Right ventricle myocardium superior (tissue), 1 donor: ENCODE measurements around the gene ZDHHC14. TPM values are rescaled to one million over a fixed set of nuclear protein-coding genes. Genes with fewer than 3 reads are reported as not detected.

Experiments
- ATAC-seq: fragments of 200-7000 bp; cut with Tn5 transposase; one replicate; pipeline ENCODE4 v1.9.1; 2020; ENCODE audit warnings: mild to moderate bottlenecking; ENCODE audit not compliant: poor library complexity
- DNase-seq: peaks from one replicate; pipeline ENCODE4 v3.0.0-alpha.2; 2020
- intact Hi-C: fragments of 100-400 bp; cut with DNase I; formaldehyde crosslinking; loops from one replicate; pipeline ENCODE4 v1.11.2; 2022
- total RNA-seq: library from RNA; stranded (reverse); fragmentation: NEBNext Ultra II Directional; extraction: Animal tissue kit (Norgen Biotek cat#: 25700); gene quantifications from one replicate; pipeline ENCODE4 v1.2.1, GENCODE V29; 2021
- donor health status: DM: no; HTN: yes; CAD: no; lungs with severe emphysema.

ZDHHC14 gene
- total RNA-seq, 1 donor from 2014 or later = 9.4 TPM

DNA sequence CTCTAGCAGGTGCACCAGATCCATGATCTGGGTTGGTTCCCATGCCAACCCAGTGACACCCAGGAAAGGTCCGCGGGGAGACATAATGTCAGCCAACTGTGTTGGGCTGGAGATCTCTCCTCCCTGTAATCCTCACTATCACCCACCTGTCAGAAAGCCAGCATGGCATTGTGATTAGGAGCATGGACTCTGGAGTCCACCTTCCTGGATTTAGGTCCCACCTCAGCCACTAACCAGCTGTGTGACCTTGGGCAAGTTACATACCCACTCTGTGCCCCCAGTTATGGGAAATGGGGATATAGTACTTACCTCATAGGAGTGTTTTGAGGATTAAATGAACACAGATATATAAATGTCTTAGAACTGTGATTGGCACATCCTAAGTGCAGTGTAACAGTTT lies 97.9 kb downstream of the ZDHHC14 start:
- ATAC-seq (no peak), DNase-seq (no peak)
- intact Hi-C loops = no loop called here

DNA sequence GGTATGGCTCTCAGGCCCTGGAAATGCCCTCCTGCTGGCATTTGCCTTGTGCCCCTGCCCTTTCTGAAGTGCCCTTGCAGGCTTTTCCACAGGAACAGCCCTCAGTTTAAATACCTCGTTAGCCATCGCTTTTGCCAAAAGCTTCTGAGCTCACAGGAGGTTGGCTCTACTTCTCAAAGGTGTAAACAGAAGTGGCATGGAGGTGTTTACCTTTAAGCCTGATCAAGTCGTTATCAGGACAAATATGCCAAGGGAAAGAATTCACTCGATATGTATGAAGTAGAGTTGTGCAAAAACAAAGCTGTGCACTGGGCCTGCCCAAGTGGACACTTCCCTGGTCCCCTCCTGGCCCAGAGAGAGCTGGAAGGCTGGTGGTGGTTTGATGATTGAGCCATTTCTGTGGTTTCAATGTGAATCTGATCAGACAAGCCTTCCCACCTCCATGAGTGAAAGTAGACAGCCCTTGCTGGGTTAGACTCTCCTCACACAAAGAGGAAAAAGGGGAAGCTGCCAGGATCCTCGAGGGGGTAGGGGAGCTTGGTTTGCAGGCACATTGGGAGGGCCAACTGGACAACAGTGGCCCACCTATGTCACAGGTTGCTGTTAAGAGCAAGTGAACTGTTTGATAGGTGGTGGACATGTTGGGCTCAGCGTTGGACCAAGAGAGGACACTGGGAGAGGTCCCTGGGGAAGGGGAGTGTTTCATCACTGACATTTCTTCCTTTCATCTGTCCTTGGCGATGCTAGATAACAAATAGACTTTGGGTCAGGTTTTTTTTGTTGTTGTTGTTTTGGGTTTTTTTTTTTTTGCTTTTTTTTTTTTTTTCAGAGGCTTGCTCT lies 98.7 kb downstream of the ZDHHC14 start:
- ATAC-seq (no peak), DNase-seq (no peak)
- intact Hi-C loops = no loop called here

DNA sequence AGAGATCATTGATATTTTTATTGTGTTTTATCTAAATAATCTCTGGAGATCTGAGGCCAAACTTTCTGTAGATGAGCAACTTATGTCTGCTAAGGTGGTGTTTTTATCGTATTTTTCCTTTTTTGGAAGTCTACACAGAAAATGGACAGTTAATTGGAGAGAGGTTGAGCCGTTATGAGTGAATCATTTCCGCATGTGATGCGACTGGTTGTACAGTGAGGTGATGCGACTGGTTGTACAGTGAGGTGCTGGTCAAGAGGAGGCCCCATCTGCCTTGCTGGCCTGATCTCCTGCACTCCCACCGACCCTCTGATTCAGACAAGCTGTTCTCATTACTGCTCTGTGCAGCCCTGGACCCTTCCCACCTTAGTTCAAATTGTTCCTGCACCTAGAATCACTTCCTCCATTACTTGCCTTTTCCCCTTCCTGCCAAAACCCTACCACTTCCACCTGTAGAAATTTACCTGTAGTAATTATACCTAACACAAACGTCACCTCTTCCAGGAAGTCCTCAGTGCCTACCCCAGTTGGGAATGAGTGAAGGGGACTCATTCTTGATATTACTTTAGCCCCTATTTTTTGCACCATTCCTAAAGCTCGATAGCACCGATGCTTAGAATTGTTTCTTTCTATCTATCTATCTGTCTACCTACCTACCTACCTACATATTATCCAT lies 100.3 kb downstream of the ZDHHC14 start:
- DNase-seq = no peak
- intact Hi-C loops = no loop called here

DNA sequence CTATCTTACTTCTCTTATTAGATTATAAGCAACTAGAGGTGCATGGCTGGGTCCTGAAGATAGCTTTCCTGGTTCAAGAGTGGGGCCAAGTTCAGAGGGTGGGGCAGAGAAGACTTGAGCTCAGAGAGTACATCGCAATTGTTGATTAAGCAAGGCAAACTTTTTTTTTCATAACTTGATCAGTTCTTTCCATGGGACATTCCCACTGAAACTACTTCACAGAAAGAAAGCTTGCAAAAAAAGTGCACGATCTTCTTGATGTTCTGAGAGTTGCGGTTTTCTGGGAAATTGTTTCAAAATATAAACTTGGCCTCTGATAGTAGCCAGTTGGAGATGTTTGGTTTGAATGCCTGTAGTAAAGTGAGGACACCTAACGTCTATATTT lies 100.9 kb downstream of the ZDHHC14 start:
- DNase-seq (no peak), ATAC-seq (no peak)
- intact Hi-C loops = no loop called here

More for the DNA sequence above, 100.3 kb downstream of the ZDHHC14 start:
- ATAC-seq = no peak

DNA sequence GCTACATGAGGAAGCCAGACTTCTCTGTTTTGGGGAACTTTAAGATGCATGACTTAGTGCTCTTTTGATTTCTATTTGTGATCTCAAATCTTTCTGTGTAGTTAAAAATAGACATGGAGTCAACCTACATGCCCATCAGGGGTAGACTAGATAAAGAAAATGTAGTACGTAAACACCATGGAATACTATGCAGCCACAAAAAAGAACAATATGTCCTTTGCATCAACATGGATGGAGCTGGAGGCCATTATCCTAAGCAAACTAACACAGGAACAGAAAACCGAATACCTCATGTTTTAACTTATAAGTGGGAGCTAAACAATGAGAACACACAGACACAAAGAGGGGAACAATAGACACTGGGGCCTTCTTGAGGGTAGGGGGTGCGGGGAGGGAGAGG lies 102.8 kb downstream of the ZDHHC14 start:
- ATAC-seq (no peak), DNase-seq (no peak)
- intact Hi-C loops = no loop called here

DNA sequence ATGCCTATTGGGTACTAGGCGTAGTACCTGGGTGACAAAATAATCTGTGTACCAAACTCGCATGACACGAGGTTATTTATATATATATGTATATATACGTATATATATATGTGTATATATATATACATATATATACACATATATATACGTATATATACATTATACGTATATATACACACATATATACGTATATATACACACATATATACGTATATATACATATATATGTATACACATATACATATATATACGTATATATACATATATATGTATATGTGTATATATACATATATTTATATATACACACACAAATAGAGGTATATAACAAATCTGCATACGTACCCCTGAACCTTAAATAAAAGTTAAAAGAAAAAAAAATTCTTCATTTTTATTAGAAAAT lies 103.2 kb downstream of the ZDHHC14 start:
- ATAC-seq (no peak), DNase-seq (no peak)
- intact Hi-C loops = no loop called here

DNA sequence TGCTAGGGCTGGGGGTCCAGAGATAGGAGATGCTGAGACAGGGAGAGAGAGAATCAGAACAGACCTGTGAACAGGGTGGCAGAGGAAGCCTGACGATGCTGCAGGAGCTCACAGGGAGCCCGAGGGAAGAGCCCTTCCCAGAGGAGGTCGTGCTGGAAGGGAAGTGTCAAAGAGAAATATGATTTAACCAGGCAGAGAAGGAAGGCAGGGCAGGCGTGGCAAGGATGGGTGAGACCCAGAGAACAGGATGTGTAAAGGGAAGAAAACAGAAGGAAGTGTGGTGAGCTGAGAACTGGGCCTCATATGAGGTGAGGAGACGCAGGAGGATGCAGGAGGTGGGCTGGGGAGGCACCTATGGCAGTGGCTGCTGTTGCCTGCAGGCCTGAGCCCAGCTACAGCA lies 105.6 kb downstream of the ZDHHC14 start:
- ATAC-seq (no peak), DNase-seq (no peak)
- intact Hi-C loops = no loop called here

DNA sequence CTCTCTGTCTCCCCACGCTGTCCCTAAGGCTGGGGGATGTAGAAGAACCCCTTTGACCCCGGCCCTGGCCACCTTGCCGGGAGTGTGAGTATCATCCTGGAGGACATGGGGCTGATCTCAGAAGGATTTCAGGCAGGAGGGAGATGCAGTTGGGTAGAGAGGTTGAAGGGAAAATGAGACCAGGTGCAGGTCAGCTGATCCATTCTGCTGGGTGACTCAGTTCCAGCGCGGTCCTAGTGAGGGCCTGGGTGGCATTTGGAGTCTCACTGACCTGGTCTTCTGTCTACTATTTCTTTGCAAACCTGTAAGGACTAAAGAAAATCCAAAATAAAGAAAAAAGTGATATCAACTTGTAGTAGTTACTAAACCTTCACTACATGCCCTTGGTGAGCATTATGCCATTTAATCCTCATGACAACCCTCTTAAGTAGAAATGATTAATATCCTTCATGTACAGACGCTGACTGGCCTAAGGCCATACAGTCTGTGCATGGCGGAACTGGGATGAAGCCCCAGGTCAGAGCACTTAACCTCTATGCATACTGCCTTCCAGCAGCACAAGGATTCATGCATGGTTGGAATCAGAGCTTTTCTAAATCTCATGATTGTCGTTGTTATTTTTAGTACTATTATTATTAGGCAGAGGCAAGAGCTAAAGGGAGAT lies 106.3 kb downstream of the ZDHHC14 start:
- DNase-seq (no peak), ATAC-seq (no peak)
- intact Hi-C loops = no loop called here

DNA sequence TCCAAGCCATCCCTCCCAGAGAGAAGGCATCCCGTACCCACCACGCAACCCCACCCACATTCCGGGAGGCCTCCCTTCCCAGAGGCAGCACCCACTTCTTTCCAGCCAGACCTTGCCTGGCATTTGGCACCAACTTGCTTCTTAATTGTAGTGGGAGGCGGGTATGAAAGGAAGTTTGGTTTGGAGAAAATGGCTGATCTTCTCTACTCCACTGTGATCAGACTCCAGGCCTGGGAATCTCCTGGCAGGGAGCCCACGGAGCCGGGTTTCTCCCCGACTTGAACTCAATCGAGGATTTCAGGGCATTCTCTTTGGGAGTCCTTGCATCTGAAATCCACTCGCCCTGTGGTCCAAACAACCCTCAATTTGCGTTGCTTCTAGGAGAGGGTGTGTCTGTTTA lies 107.1 kb downstream of the ZDHHC14 start:
- intact Hi-C loops = no loop called here
- ATAC-seq = no peak
- no peak for DNase-seq

DNA sequence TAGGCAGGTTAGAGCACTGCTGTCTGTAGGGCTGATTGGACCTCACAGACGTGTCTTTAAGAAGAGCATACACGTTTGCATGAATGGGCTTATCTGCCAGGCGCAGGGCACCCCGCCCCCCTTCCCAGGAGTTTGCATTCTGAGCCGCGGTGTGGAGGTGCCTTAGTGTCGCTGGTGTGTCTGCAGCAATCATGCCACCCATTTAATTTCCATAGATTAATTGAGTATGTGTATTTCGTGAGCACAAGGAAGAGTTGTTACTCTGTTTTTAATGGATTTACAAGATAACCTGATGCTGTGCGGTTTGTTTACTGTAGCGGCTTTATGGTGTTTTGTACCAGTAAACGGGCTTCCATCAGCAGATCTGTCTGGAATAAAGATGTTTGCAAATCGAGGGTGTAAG lies 107.7 kb downstream of the ZDHHC14 start:
- ATAC-seq (no peak), DNase-seq (no peak)
- intact Hi-C loops = no loop called here

DNA sequence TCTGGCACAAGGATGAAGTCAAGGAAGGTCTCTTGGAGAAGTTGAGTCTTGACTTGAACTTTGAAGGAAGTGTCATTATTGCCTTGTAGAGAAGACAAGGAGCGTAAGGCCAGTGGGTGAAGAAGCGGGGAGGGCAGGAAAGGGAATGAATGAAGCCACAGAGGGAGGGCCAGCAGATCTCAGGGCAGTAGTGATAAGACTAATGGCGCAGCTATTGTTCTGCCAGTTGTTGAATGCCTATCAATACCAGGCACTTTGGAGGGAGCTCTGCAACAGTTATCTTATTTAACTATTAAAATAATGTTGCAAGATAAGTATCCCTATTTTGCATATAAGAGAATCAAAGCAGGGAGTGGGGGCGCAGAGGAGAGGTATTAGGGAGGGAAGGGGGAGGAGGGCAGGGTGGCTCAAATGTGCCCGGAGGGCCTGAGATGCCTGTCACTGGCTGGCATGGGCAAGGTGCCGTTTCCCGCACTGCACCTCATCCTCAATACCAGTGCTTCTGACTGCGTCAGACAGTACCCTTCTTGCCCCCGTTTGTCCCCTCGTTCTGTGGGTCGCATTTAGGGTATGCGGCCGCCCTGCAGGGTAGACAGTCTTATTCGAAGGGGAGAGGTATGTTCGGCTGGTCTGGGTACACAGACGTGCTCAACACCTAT lies 109.8 kb downstream of the ZDHHC14 start:
- no peak for ATAC-seq
- intact Hi-C loops = no loop called here

DNA sequence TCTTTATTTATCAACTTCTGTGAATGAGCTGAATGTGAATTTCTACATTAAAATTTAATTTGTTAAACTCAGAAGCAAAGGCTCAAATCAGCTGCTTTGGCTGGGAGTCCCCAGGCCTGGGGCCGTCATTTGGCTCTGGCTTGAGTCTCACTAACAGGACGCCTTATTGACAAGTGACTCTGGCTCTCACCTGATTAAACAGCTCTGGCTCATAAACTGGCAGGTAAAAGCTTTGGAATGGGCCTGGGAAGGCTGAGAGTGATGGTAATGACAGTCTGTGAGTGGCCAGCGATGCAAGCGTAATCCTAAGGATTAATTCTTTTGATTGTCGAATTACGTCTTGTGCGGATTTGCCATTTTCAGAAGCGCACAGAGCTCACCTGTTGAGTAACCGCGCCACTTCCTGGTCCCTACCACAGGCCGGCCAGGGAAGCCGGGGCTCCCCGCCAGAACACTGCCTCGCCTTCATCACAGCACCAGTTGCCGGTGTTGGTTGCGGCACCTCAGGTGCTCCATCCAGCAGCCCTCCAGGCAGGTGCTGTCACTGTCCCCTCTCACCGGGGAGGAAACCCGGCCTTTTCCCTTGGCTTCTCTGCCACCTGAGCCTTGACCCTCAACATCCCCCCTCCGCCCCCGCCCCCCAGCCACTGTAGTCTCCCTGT lies 110.7 kb downstream of the ZDHHC14 start:
- intact Hi-C loops = no loop called here
- no peak for ATAC-seq

More for the DNA sequence above, 109.8 kb downstream of the ZDHHC14 start:
- DNase-seq = no peak

DNA sequence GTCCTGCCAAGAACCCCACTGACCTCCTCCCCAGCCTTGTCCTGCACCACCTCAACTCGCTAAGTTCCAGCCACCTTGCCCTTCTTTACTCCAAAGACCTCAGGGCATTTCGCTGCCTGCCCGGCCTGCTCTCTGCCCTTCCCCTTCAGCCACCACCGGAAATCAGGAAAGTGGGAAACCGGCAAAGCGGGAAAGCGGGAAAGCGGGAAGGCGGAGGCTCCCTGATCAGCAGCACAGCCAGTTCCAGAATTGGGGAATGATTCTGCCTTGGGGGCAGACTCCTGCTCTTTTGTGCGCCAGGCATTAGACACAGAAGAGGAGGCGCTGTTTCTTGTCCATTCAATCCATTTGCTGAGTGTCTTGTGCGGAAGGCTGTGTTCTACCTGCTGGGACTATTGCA lies 111.3 kb downstream of the ZDHHC14 start:
- no peak for ATAC-seq
- intact Hi-C loops = no loop called here
- DNase-seq = no peak

More for the DNA sequence above, 110.7 kb downstream of the ZDHHC14 start:
- DNase-seq = no peak

DNA sequence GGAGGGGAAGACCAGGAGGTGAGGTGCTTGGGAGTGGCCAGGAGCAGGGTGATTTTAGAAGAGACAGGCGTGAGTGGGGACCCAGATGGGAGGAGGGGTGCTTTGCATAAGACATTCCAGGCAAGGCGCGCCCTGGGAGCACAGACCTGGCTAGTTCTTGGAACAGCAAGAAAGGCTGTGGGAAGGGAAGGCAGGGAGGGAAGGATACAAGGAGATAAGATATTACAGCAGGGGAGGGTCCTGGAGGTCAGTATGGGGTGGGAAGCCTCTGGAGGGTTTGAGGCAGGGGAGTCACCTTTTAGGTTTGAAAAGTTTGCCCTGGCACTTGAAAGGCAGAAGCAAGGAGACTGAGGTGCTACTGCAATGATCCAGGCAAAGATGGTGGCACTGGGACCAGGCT lies 111.8 kb downstream of the ZDHHC14 start:
- DNase-seq (no peak), ATAC-seq (no peak)

DNA sequence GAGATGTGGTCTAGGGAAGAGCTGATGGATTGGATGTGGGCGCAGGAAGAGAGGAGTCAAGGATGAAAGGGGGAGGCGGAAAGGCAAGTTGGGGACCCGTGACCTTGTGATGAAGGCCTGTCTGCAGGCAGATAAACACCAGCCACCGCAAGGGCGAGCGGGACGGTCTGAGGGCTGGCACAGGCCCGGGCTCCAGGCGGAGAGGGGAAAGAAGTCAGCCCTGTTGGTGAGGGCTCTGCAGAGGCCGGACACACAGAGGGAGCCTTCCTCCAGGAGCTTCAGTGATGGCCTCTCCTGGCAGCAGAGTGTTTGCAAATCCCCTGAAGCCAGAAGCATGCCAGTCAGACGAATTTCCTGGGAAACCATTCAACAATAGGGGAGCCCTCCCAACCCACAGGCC lies 112.2 kb downstream of the ZDHHC14 start:
- intact Hi-C loops = no loop called here
- ATAC-seq = no peak
- DNase-seq = no peak

More for the DNA sequence above, 111.8 kb downstream of the ZDHHC14 start:
- intact Hi-C loops = no loop called here

DNA sequence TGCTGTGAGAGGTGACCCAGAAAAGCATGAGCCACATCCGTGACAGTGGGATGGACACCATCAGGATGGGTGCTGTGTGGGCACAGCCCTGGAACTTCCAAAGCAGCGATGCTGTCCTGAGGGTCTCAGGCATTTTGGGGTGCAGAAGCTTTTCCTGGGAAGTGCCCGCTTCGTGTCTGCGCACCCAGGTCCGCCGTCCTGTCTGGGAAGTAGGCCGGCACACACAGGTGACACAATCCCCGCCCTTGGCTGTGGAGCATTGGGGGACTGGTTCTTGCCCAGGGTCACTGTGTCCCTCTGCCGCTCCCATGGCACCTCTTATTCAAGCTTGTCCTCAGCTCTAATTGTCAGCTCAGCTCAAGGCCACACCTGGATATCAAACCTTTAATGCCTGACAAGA lies 112.6 kb downstream of the ZDHHC14 start:
- intact Hi-C loops = no loop called here
- no peak for ATAC-seq
- DNase-seq = no peak

DNA sequence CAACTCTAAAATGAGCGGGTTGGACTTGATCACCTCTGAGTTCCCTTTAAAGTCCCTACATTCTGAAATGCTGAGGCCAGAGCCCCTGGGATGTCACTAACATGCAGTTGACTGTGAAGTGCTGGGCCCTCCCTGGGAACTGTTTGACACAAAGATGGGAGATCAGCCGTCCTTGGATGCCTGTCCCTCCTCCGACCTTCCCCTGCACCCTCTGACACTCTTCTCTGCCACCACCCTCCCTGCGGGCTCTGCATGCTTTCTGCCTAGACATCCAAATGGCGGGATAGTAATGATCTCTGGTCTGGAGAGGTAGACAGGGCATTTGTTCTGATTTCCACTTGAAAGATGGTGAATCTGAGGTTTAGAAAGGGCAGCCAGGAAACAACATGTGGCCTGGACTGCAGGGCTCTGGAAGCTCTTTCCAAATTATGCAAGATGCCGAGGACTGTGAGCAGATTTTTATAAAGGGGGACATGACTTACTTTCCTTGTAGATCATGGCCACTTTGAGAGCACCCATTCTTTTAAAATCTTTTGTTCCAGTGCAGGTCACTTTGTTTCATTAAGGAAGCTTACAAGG lies 113.2 kb downstream of the ZDHHC14 start:
- peak; percentile 12 for ATAC-seq
- DNase-seq = no peak
- intact Hi-C loops = no loop called here

DNA sequence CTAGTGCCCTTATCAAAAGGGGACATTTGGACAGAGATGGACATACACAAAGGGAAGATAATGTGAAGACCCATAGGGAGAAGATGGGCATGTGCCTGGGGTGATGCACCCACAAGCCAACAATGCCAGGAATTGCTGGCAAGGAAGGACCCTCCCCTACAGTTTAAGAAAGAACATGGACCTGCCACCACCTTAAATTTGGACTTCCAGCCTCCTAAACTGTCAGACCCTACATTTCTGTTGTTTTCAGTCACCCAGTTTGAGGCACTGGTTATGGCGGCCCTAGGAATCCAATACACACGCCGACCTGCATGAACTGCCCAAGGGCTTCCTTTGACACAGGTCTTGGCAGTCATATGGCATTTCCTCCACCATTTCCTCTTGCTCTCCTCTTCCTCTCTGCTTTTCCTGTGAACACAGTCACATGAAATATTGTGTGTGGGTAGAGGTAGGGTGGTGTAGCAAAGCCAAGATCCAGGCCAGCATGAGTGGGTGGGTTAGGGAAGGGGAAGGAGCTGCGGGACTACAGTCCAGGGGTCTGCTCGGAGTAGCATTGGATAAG lies 115.6 kb downstream of the ZDHHC14 start:
- ATAC-seq (no peak), DNase-seq (no peak)
- intact Hi-C loops = no loop called here
